ENCODE results near the gene CYSRT1. TPM values are rescaled to one million over a fixed set of nuclear protein-coding genes. Genes with fewer than 3 reads are reported as not detected.
A peak's percentile ranks its signal among the peaks of the same experiment; 100 is the strongest.

Gene CYSRT1
- polyA plus RNA-seq, 3 donors, result 0.17 TPM; not detected in 2

- peaks cover 23 to 28% of the 10 kb centered on the region in 2 donors for H3K4me1 ChIP-seq (ENCODE audit: control insufficient read depth in 1 of 2, insufficient read depth in 2 of 2, low read length in 2 of 2)
- peak overlapping the region in 1 of 7 donors; percentile 30 for H3K27ac Mint-ChIP-seq
- H3K79me2 ChIP-seq (ENCODE audit: insufficient read depth, low read length), result peaks cover 3% of the 10 kb centered on the region
- H3K9me3 ChIP-seq (replicated peaks in 1 of 2; ENCODE audit: control insufficient read depth in 1 of 2, insufficient read depth in 1 of 2, low read length in 2 of 2), result no peaks in the 10 kb centered on the region
- no peaks in the 10 kb centered on the region for H3K27me3 Mint-ChIP-seq (ENCODE audit: low read depth in 3 of 3)
- peaks cover 0 to 2% (median 0%) of the 10 kb centered on the region in 7 donors for H3K9me3 Mint-ChIP-seq
- no peak overlapping the region for H3K4me3 ChIP-seq (replicated peaks in 1 of 3; ENCODE audit: low read depth in 2 of 3, low read length in 3 of 3)
- no peak for TF ChIP-seq CTCF (IDR thresholded peaks at IDR 0.05)
- intact Hi-C loops (cut with micrococcal nuclease), result no loop called here
- peak overlapping the region in 1 of 2 donors; percentile 26 for H3K27ac ChIP-seq (ENCODE audit: low read depth in 1 of 2, low read length in 2 of 2)
- no peak overlapping the region for H3K4me3 Mint-ChIP-seq
- no peaks in the 10 kb centered on the region for H3K27me3 ChIP-seq (ENCODE audit: control insufficient read depth in 2 of 2, insufficient read depth in 2 of 2, low read length in 2 of 2)
- H3K36me3 ChIP-seq (replicated peaks in 1 of 2; ENCODE audit: control insufficient read depth in 1 of 2, insufficient read depth in 2 of 2, low read length in 2 of 2), result peaks cover 41 to 75% of the 10 kb centered on the region in 2 donors
- no peak overlapping the region for H3K4me2 ChIP-seq (replicated peaks; ENCODE audit: extremely low read depth, low read length, poor library complexity, severe bottlenecking)
- H2AFZ ChIP-seq (ENCODE audit: insufficient read depth, low read depth, low read length, poor library complexity, severe bottlenecking), result no peak overlapping the region
- no peak overlapping the region for H3K9ac ChIP-seq (ENCODE audit: insufficient read depth, low read length, poor library complexity, severe bottlenecking)
- peaks cover 43% of the 10 kb centered on the region for H4K20me1 ChIP-seq (ENCODE audit: insufficient read depth, low read length)
- H3K36me3 Mint-ChIP-seq, result peaks cover 42 to 84% of the 10 kb centered on the region in 2 donors
- peaks cover 29% of the 10 kb centered on the region for H3K4me1 Mint-ChIP-seq
- no peak for DNase-seq
- 92% methylated on average over 32 of the region's 34 CpGs for WGBS (ENCODE audit: insufficient coverage)
Measured at GRCh38 chr9:137266585-137267453, 41.8 kb downstream of the CYSRT1 start.

GRCh38 chr9:137267933-137268355 lies 43.0 kb downstream of the CYSRT1 start:
- Mint-ChIP-seq H3K4me3 (no peak overlapping the region), H3K36me3 (peaks cover 42 to 84% of the 10 kb centered on the region in 2 donors), H3K27me3 (ENCODE audit: low read depth in 3 of 3) (no peaks in the 10 kb centered on the region), H3K27ac (peak overlapping the region; percentile 2 to 84 (median 44)), H3K9me3 (no peaks in the 10 kb centered on the region), H3K4me1 (peaks cover 27% of the 10 kb centered on the region)
- peak overlapping the region; percentile 44 for H3K4me2 ChIP-seq (replicated peaks; ENCODE audit: extremely low read depth, low read length, poor library complexity, severe bottlenecking)
- WGBS (ENCODE audit: insufficient coverage), result 57% methylated on average over 6 of the region's 6 CpGs
- no peak overlapping the region for H3K9ac ChIP-seq (ENCODE audit: insufficient read depth, low read length, poor library complexity, severe bottlenecking)
- no peak overlapping the region for H3K4me3 ChIP-seq (replicated peaks in 1 of 3; ENCODE audit: low read depth in 2 of 3, low read length in 3 of 3)
- peaks cover 37% of the 10 kb centered on the region for H4K20me1 ChIP-seq (ENCODE audit: insufficient read depth, low read length)
- H3K36me3 ChIP-seq (replicated peaks in 1 of 2; ENCODE audit: control insufficient read depth in 1 of 2, insufficient read depth in 2 of 2, low read length in 2 of 2), result peaks cover 47 to 86% of the 10 kb centered on the region in 2 donors
- H3K79me2 ChIP-seq (ENCODE audit: insufficient read depth, low read length), result peaks cover 3% of the 10 kb centered on the region
- no peak overlapping the region for H2AFZ ChIP-seq (ENCODE audit: insufficient read depth, low read depth, low read length, poor library complexity, severe bottlenecking)
- DNase-seq, result peak in 1 of 3 donors; percentile 19
- H3K27ac ChIP-seq (ENCODE audit: low read depth in 1 of 2, low read length in 2 of 2), result peak overlapping the region; percentile 36 to 51
- peaks cover 23 to 28% of the 10 kb centered on the region in 2 donors for H3K4me1 ChIP-seq (ENCODE audit: control insufficient read depth in 1 of 2, insufficient read depth in 2 of 2, low read length in 2 of 2)
- H3K9me3 ChIP-seq (replicated peaks in 1 of 2; ENCODE audit: control insufficient read depth in 1 of 2, insufficient read depth in 1 of 2, low read length in 2 of 2), result no peaks in the 10 kb centered on the region
- TF ChIP-seq CTCF (IDR thresholded peaks at IDR 0.05), result no peak
- intact Hi-C loops (cut with micrococcal nuclease), result no loop called here
- H3K27me3 ChIP-seq (ENCODE audit: control insufficient read depth in 2 of 2, insufficient read depth in 2 of 2, low read length in 2 of 2), result no peaks in the 10 kb centered on the region
